ENCODE measurements around the gene TRIM71.
A peak's percentile ranks its signal among the peaks of the same experiment; 100 is the strongest.
"Not testable (repeated sequence)": the region's sequence is repeated elsewhere in the genome, so short reads cannot be mapped to it uniquely, and the experiment has no call there.

TRIM71 gene

GRCh38 chr3:32817558-32818228, at the start of gene TRIM71:
TRIM71 (plus strand) TSS chr3:32817997; CDS start chr3:32818081, 84 bp downstream.
- peak; percentile 27 for DNase-seq (ENCODE audit: low spot score)

DNA sequence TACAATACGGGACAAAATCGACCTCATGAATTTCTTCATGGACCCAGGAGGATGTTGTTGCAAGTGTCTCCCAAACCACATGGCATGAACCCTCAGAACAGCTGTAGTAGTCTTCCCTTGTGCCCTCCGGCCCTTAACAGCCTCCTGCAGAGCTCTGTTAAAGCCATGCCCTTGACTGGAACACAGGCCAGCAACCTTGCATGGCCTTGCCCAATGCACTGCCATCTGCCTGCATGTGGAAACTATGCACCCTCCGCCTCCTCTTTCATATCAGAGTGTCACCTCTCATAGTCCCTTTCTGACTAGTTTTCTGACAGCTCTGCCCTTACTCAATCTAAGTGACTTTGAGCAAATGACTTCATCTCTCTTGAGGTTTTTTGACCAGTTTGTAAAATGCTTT, 39.4 kb upstream of the TRIM71 start:
- no peak for DNase-seq (ENCODE audit: low spot score)

DNA sequence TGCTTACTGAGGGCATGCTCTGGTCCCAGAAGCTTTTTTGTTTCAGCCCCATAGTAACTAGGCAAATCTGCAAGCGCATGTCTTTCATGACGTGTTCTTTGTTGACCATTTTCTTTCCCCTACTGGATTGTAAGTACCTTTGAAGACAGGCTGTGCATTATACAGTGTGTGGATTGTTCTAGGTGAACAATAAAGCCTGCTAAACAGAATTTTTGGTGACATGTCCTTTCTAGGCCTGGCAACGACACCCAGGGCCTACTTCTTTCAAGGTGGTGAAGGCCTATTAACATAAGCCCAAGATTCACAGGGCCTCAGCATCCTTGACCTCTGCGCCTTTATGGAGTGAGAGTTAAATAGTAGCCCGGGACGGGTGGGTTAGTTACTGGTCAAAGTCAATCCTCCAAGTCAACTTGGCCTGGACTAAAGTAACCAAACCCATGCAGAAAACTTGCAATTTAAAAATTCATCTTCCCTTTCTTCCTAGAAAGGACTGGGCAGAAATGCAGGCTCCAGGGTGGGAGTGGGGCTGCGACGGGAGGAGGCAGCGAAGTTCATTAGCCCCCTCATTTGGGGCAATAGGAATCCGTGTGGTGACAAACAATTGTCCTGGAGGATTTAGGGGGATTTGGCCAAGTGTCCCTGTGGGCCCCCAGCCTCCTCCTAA, 37.6 kb upstream of the TRIM71 start:
- DNase-seq (ENCODE audit: low spot score) = no peak

DNA sequence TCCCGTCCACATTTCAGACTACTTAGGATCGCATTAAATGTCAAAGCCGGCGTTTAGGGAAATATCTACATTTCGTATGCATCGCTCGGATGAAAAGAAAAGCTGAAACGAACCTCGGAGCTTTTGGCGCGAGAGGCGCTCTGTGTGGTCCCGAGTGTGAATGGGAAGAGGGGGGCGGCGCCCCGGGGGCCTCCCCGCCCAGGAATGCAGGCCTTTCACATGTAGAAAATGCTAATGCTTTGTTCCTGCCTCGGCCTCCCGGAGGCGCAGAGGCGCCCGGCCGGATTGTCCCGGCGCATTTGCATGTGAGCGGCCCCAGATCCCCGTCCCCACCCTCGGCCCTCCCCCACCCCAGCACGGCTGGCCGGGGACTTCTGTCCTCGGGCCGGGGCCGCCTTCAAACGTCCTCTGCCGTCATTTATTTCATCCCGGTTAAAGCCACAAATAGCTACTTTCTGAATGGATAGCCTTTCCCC, 37.0 kb upstream of the TRIM71 start:
- peak; percentile 45 for DNase-seq (ENCODE audit: low spot score)

GRCh38 chr3:32781211-32781968, 36.4 kb upstream of the TRIM71 start:
- peak; percentile 87 for DNase-seq (ENCODE audit: low spot score)

DNA sequence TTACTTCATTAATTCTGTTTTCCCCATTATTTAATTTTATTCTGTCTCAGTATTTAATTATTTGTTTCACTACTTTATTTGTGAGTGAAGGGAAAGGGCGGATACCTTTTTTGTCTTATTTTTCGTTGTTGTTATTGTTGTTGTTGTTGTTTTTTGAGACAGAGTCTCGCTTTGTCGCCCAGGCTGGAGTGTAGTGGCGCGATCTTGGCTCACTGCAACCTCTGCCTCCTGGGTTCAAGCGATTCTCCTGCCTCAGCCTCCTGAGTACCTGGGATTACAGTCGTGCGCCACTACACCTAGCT, 35.9 kb upstream of the TRIM71 start:
- not testable (repeated sequence) for DNase-seq (ENCODE audit: low spot score)

GRCh38 chr3:32782407-32782806, 35.4 kb upstream of the TRIM71 start:
- no peak for DNase-seq (ENCODE audit: low spot score)

GRCh38 chr3:32791833-32792232, 26.0 kb upstream of the TRIM71 start:
- no peak for DNase-seq (ENCODE audit: low spot score)

DNA sequence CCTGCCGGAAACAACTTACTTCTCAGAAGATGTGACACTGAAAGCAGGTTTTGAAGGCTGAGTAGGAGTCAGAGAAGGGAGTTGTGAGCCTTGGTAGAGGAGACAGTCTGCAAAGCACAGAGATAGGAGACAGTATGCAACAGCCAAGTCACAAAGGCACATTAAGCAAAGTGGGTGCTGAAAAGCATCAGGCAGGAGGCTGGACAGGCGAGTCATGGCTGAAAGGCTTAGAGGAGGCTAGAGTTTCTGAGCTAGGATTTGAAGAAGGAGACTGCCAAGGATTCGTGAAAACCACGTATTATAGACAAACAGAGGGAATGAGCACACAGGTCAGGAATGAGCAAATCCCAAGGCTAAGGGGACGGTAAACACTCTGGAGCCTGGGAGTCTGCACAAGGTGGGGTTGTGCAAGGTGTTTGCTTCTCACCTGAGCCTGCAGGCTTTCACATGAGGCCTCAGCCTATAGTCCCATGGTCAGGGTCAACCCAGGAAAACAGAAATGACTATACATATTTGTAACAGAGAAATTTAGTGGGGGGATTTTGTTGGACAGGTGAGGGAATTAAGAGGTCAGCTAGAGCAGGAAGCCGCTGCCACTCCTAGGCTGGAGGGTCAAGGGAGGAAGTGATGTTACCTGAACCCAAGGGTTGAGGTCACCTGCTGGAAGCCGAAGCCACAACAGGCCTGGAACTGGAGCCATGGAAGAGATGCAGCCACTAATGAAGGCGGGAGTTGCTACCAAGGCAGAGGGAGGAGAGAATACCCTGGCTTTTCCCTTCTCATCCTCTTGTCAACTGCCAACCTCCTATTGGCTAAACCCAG, 23.1 kb upstream of the TRIM71 start:
- DNase-seq (ENCODE audit: low spot score) = peak; percentile 54

GRCh38 chr3:32796384-32796950, 21.3 kb upstream of the TRIM71 start:
- not testable (repeated sequence) for DNase-seq (ENCODE audit: low spot score)

DNA sequence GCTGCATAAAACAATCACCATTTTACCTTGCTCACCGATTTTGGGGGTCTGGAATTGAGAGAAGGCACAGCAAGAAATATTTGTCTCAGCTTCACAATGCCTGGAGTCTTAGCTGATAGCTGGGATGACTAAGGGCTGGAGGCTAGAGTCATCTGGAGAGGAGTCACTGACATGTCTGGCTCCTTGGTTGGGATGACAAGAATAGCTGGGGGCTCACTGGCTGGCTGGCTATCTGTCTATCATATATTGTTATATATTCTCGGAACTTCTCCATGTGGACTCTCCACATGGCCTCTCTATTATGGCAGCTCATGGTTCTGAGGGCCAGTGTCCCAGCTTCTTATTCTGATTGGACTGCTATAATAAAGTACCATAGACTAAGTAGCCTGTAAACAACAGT, 20.0 kb upstream of the TRIM71 start:
- no peak for DNase-seq (ENCODE audit: low spot score)

DNA sequence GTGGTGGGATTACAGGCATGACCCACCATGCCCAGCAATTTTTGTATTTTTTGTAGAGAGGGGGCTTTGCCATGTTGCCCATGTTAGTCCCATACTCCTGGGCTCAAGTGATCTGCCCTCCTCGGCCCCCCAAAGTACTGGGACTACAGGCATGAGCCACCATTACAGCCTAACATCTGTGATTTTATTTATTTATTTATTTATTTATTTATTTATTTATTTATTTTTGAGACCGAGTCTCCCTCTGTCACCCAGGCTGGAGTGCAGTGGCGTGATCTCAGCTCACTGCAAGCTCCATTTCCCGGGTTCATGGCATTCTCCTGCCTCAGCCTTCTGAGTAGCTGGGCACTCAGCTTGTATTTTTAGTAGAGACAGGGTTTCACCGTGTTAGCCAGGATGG, 16.4 kb upstream of the TRIM71 start:
- DNase-seq (ENCODE audit: low spot score) = not testable (repeated sequence)

- DNase-seq (ENCODE audit: low spot score) = no peak
Observed at GRCh38 chr3:32813180-32813579, 4.6 kb upstream of the TRIM71 start.

DNA sequence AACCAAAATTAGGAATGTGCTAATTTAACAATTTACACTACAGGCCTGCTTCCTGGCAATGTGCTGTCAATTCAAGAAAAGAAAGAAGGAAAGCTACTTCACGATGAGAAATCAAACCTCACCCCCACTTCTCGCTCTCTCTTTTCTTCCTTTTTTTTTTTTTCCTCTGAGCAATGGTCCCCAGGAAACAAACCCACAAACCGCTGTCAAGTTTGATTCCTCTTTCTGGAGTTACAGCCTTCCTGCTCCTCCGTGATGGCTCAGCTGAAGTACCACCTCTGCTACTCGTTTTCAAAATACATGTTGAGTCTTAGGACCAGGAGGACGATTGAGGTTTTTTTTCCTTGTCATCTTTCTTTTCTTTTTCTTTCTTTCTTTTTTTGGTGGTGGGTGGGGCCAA, 3.4 kb upstream of the TRIM71 start:
- no peak for DNase-seq (ENCODE audit: low spot score)

DNA sequence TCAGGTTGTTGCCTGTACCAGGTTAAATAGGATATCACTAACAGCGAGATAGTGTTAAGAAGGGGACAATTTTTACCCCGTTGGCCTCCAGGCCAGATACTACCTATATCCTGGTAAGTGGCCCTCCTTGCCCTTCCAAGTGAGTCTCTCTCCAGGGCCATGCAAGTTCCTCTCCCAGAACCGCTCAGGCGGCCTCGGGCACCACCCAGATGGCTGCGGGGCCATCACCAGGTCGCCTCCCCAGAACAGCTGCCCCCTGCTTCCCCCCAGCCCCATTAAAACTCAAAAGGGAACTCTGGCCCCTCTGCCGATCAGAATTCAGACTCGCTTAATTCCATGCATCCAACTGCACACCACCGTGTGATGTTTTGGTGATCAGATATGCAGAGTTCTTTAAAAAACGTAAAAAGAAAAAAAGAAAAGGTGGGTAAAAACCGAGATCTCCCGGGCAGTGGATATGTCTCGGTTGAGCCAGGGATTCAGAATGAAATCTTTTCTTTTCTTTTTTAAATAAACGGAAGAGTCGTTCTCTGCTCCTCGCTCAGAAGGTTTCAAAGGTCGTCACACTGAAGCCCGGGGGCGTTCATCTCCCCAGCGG, 1.9 kb upstream of the TRIM71 start:
- no peak for DNase-seq (ENCODE audit: low spot score)

DNA sequence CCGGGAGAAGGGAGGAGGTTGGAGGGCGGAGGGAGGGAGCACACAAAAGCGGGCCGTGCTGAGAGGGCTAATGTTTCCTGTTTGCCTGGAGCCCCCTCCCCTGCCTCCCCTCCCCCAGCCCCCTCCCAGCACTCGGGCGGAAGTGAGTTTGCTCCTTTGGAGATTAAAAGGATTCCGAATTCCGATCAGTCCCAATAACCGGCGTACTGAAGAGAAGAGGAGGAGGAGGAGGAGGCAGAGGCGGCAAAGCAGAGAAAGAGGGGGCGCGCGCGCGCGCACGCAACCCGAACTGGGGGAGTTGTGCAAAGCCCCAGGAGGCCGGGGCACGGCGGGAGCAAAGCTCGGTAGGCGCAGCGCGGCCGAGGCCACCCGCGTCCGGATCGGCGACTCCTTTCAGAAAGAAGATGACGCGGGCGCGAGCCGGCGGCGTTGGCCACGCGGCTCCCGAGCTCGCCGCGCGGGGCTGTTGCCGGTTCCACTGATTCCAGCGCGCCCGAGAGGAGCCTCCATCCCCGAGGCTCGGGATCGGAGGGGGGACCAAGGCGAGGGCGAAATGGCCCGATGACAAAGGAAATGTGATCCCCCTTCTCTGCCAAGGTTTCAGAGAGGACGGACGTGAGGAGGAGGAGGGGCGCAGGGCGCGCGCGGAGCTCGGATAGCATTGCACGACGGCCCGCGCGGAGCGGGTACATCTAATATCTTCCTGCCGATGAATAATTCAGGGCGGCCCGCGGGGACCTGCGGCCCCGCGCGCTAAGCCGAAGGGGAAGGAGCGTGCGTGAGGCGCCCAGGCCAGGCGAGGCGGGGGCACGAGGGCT, 1.1 kb upstream of the TRIM71 start:
- DNase-seq (ENCODE audit: low spot score) = peak; percentile 53

DNA sequence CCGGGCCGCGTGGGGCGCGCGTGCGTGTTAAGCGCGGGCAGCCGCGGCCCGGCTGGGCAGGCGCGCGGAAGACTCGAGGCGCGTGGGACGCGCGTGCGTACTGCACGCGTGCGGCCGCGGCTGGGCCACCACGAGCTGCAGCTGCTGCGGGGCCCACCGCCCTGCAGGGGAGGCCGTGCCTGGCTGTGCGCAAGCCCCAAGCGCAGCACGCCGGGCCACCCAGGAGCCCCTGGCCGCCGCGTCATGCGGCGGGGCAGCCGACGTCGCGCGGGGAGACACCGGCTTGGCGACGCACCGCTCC, 590 bp upstream of the TRIM71 start:
- peak; percentile 28 for DNase-seq (ENCODE audit: low spot score)

- no peak for DNase-seq (ENCODE audit: low spot score)
Observed at GRCh38 chr3:32818229-32818969, 602 bp downstream of the TRIM71 start.

GRCh38 chr3:32818970-32819511, 1.2 kb downstream of the TRIM71 start:
- no peak for DNase-seq (ENCODE audit: low spot score)
